ENCODE results near the gene LONP1.

- TF ChIP-seq CTCF (IDR thresholded peaks at IDR 0.05) (no peak), POLR2A (IDR thresholded peaks at IDR 0.05) (no peak)
Observed at GRCh38 chr19:5738423-5738822, 18.5 kb upstream of the LONP1 start.

Measured in thyroid gland (tissue), 4 donors.